ENCODE data around the gene ENPP1.

The ENPP1 gene

GRCh38 chr6:131776985-131777384, 30.8 kb upstream of the ENPP1 start:
- no peak for ATAC-seq
- no peak for TF ChIP-seq ZFP3 (CRISPR knock-in tag; IDR thresholded peaks at IDR 0.05)
- no peak for TF ChIP-seq CSRNP3 (CRISPR knock-in tag; IDR thresholded peaks at IDR 0.05)

- no peak for TF ChIP-seq TSHZ2 (CRISPR knock-in tag; IDR thresholded peaks at IDR 0.05)
- no peak for TF ChIP-seq SNAI2 (CRISPR knock-in tag; IDR thresholded peaks at IDR 0.05)
- TF ChIP-seq ARNTL (CRISPR knock-in tag; IDR thresholded peaks at IDR 0.05; ENCODE audit: borderline replicate concordance, low read depth) = no peak
- TF ChIP-seq OSR1 (CRISPR knock-in tag; IDR thresholded peaks at IDR 0.05) = no peak
- TF ChIP-seq ZC3H10 (CRISPR knock-in tag; IDR thresholded peaks at IDR 0.05) = no peak
- TF ChIP-seq CSDC2 (CRISPR knock-in tag; IDR thresholded peaks at IDR 0.05) = no peak
- TF ChIP-seq ZNF565 (CRISPR knock-in tag; conservative IDR thresholded peaks at IDR 0.05; ENCODE audit: low read depth) = no peak
- TF ChIP-seq BACH2 (CRISPR knock-in tag; IDR thresholded peaks at IDR 0.05; ENCODE audit: borderline replicate concordance) = no peak
- no peak for TF ChIP-seq ZNF8 (CRISPR knock-in tag; IDR thresholded peaks at IDR 0.05)
- TF ChIP-seq CSRNP3 (CRISPR knock-in tag; IDR thresholded peaks at IDR 0.05) = no peak
- no peak for TF ChIP-seq GLIS3 (CRISPR knock-in tag; IDR thresholded peaks at IDR 0.05)
- TF ChIP-seq ZFP30 (CRISPR knock-in tag; IDR thresholded peaks at IDR 0.05) = no peak
- ATAC-seq = no peak
These were observed 29.7 kb upstream of the ENPP1 start for GRCh38 chr6:131778169-131778568.

- TF ChIP-seq TOX (CRISPR knock-in tag; IDR thresholded peaks at IDR 0.05; ENCODE audit: borderline replicate concordance) = no peak
- TF ChIP-seq PATZ1 (CRISPR knock-in tag; IDR thresholded peaks at IDR 0.05; ENCODE audit: borderline replicate concordance) = no peak
- no peak for TF ChIP-seq ZC3H10 (CRISPR knock-in tag; IDR thresholded peaks at IDR 0.05)
- TF ChIP-seq GLIS3 (CRISPR knock-in tag; IDR thresholded peaks at IDR 0.05) = no peak
- TF ChIP-seq ARNTL (CRISPR knock-in tag; IDR thresholded peaks at IDR 0.05; ENCODE audit: borderline replicate concordance, low read depth) = no peak
- no peak for TF ChIP-seq ZNF8 (CRISPR knock-in tag; IDR thresholded peaks at IDR 0.05)
- TF ChIP-seq ZNF565 (CRISPR knock-in tag; conservative IDR thresholded peaks at IDR 0.05; ENCODE audit: low read depth) = no peak
- no peak for TF ChIP-seq POU6F1 (CRISPR knock-in tag; IDR thresholded peaks at IDR 0.05; ENCODE audit: borderline replicate concordance, low read depth)
- TF ChIP-seq SNAI2 (CRISPR knock-in tag; IDR thresholded peaks at IDR 0.05) = no peak
- no peak for TF ChIP-seq OSR1 (CRISPR knock-in tag; IDR thresholded peaks at IDR 0.05)
- TF ChIP-seq ZFP30 (CRISPR knock-in tag; IDR thresholded peaks at IDR 0.05) = no peak
- TF ChIP-seq TSHZ2 (CRISPR knock-in tag; IDR thresholded peaks at IDR 0.05) = no peak
- no peak for TF ChIP-seq CREB5 (CRISPR knock-in tag; IDR thresholded peaks at IDR 0.05; ENCODE audit: low read depth)
- TF ChIP-seq ISL1 (CRISPR knock-in tag; IDR thresholded peaks at IDR 0.05) = no peak
- no peak for TF ChIP-seq RARB (CRISPR knock-in tag; IDR thresholded peaks at IDR 0.05)
- ATAC-seq = no peak
These were observed 28.5 kb upstream of the ENPP1 start for GRCh38 chr6:131779304-131779703.

All from SK-N-SH treated with all-trans-retinoic acid at 6 μM for 48 hours (cell line).